Activated B cell treated with CpG ODN at 0.5 μM for 24 hours (primary cell): ENCODE measurements around the gene GNG5. TPM values are rescaled to one million over a fixed set of nuclear protein-coding genes. Genes with fewer than 3 reads are reported as not detected.

Experiments used
- ATAC-seq: fragments of 200-7000 bp; cut with Tn5 transposase; one replicate; pipeline ENCODE4 v1.10.0; 2021; ENCODE audit warnings: low read depth, mild to moderate bottlenecking, moderate library complexity
- CTCF ChIA-PET: fragments of 350-600 bp; sonication (Branson Sonifier 250); formaldehyde crosslinking; loops from one replicate; lab custom pipeline; 2021; ENCODE audit warnings: antibody characterized with exemption; lab: Charles Lee
- POLR2A ChIA-PET: fragments of 350-600 bp; sonication (Branson Sonifier 250); formaldehyde crosslinking; loops from one replicate; lab custom pipeline; 2021; ENCODE audit warnings: antibody characterized with exemption; lab: Charles Lee
- DNase-seq: peaks from one replicate; pipeline ENCODE4 v3.0.0; 2022
- H3K27ac Mint-ChIP-seq: one replicate; pipeline ENCODE4 v1.8.0; 2020; ENCODE audit warnings: mixed read lengths
- H3K27me3 Mint-ChIP-seq: one replicate; pipeline ENCODE4 v1.8.0; 2021; ENCODE audit warnings: mixed read lengths
- H3K36me3 Mint-ChIP-seq: one replicate; pipeline ENCODE4 v1.8.0; 2021; ENCODE audit warnings: low read depth, mixed read lengths
- H3K4me1 Mint-ChIP-seq: one replicate; pipeline ENCODE4 v1.8.0; 2021; ENCODE audit warnings: mixed read lengths
- H3K4me3 Mint-ChIP-seq: one replicate; pipeline ENCODE4 v1.8.0; 2020; ENCODE audit warnings: mild to moderate bottlenecking, mixed read lengths
- H3K9me3 Mint-ChIP-seq: one replicate; pipeline ENCODE4 v1.8.0; 2020; ENCODE audit warnings: mixed read lengths
- intact Hi-C: fragments of 100-400 bp; cut with micrococcal nuclease; formaldehyde crosslinking; loops from one replicate; pipeline ENCODE4 v1.15.1; 2024
- total RNA-seq: library from RNA; stranded (reverse); gene quantifications from 2 replicates; pipeline ENCODE4 v1.2.3, GENCODE V29; 2022
- TF ChIP-seq, protein P1 (sequence below): fragments of 200-600 bp; IDR thresholded peaks from one replicate; pipeline ENCODE4 v1.8.0; 2022; ENCODE audit warnings: antibody characterized with exemption, mild to moderate bottlenecking

Gene GNG5
- total RNA-seq, 1 donor from 2014 or later = 57.0 TPM

DNA sequence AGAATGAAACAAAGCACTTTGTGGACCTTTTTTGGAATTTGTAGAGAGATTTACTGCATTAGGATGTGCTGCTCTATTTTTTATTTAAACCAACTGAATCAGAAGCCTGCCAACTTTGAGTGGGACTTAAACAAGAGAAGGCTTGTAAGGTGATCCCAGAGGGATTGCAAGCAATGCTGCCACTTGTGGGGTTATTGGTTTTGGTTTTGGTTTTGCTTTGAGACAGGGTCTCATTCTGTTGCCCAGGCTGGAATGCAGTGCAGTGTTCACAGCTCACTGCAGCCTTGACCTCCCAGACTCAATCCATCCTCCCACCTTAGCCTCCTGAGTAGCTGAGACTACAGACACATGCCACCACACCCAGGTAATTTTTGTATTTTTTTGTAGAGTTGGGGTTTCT lies 32.2 kb upstream of the GNG5 start:
- no peak overlapping the region for H3K27ac Mint-ChIP-seq
- no peaks in the 10 kb centered on the region for H3K9me3 Mint-ChIP-seq
- ChIA-PET POLR2A (no interaction called here), CTCF (no interaction called here)
- H3K4me3 Mint-ChIP-seq = no peak overlapping the region
- DNase-seq = no peak
- H3K4me1 Mint-ChIP-seq = peaks cover 4% of the 10 kb centered on the region
- no peaks in the 10 kb centered on the region for H3K27me3 Mint-ChIP-seq
- TF ChIP-seq, protein P1, sequence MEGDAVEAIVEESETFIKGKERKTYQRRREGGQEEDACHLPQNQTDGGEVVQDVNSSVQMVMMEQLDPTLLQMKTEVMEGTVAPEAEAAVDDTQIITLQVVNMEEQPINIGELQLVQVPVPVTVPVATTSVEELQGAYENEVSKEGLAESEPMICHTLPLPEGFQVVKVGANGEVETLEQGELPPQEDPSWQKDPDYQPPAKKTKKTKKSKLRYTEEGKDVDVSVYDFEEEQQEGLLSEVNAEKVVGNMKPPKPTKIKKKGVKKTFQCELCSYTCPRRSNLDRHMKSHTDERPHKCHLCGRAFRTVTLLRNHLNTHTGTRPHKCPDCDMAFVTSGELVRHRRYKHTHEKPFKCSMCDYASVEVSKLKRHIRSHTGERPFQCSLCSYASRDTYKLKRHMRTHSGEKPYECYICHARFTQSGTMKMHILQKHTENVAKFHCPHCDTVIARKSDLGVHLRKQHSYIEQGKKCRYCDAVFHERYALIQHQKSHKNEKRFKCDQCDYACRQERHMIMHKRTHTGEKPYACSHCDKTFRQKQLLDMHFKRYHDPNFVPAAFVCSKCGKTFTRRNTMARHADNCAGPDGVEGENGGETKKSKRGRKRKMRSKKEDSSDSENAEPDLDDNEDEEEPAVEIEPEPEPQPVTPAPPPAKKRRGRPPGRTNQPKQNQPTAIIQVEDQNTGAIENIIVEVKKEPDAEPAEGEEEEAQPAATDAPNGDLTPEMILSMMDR = no peak
- no peak for ATAC-seq
- peaks cover 29% of the 10 kb centered on the region for H3K36me3 Mint-ChIP-seq
- intact Hi-C loops = no loop called here

DNA sequence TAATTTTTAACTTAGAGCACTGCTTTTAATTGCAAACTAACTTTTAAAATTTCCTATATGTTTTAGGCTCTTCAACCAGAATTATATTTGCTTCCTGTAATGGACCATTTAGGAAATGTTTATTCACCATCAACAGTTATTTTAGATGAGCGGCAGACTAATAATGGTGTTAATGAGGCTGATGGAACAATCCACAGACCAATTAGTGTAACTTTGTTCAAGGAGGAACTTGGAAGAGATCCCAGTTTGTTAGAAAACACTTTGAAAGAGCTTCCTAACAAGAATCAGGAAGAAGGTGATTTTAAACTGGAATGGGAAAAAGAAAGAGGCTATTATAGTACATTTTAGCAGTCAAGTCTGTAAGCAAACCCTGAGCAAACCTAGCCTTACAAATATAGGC lies 19.4 kb upstream of the GNG5 start:
- Mint-ChIP-seq H3K36me3 (peaks cover 9% of the 10 kb centered on the region), H3K27ac (no peak overlapping the region), H3K27me3 (no peaks in the 10 kb centered on the region), H3K4me3 (no peak overlapping the region), H3K4me1 (no peaks in the 10 kb centered on the region), H3K9me3 (no peaks in the 10 kb centered on the region)
- DNase-seq (no peak), ATAC-seq (no peak)
- POLR2A ChIA-PET = interaction anchor here (1.5 kb wide), 1 partner anchor 20 kb away, joined by 5 read pairs; the partner anchor contains the start of genes GNG5 and SPATA1
- CTCF ChIA-PET = no interaction called here
- TF ChIP-seq, protein P1 = no peak
- intact Hi-C loops = no loop called here

DNA sequence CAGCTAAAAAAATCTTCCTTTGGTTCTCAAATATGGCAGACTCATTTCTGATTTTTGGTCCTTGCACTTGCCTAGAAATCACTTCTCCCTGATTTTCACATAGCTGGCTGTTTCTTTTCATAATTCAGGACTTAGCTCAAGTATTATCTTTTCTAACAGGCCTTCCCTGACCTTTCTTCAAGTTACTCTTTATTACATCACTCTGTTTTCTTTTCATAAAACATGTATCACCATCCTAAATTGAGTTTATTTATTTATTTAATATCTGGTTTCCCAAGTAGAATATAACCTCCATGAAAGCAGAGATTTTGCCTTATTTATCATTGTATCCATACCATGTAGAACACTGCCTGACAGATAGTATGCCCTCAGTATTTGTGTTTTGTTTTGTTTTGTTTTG lies 18.2 kb upstream of the GNG5 start:
- H3K36me3 Mint-ChIP-seq = peaks cover 4% of the 10 kb centered on the region
- DNase-seq (no peak), ATAC-seq (no peak)
- ChIA-PET CTCF (no interaction called here), POLR2A (no interaction called here)
- TF ChIP-seq, protein P1 = no peak
- H3K4me3 Mint-ChIP-seq = no peak overlapping the region
- H3K9me3 Mint-ChIP-seq = no peaks in the 10 kb centered on the region
- intact Hi-C loops = no loop called here
- H3K27ac Mint-ChIP-seq = no peak overlapping the region
- no peaks in the 10 kb centered on the region for H3K4me1 Mint-ChIP-seq
- no peaks in the 10 kb centered on the region for H3K27me3 Mint-ChIP-seq

DNA sequence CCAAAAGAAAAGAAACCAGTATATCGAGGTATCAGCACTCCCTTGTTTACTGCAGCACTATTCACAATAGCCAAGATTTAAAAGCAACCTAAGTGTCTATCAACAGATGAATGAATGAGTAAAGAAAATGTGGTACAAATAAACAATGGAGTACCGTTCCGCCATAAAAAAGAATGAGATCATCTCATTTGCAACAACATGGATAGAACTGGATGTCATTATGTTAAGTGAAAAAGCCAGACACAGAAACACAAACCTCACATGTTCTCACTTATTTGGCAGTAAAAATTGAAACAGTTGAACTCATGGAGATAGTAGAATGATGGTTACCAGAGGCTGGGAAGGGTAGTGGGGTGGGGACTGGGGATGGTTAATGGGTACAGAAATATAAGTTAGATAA lies 4.3 kb upstream of the GNG5 start:
- intact Hi-C loops = no loop called here
- Mint-ChIP-seq H3K4me3 (no peak overlapping the region), H3K9me3 (peaks cover 5% of the 10 kb centered on the region), H3K27me3 (no peaks in the 10 kb centered on the region), H3K4me1 (peaks cover 5% of the 10 kb centered on the region), H3K27ac (no peak overlapping the region), H3K36me3 (peaks cover 10% of the 10 kb centered on the region)
- TF ChIP-seq, protein P1 = no peak
- ChIA-PET CTCF (no interaction called here), POLR2A (no interaction called here)
- DNase-seq = no peak
- no peak for ATAC-seq

DNA sequence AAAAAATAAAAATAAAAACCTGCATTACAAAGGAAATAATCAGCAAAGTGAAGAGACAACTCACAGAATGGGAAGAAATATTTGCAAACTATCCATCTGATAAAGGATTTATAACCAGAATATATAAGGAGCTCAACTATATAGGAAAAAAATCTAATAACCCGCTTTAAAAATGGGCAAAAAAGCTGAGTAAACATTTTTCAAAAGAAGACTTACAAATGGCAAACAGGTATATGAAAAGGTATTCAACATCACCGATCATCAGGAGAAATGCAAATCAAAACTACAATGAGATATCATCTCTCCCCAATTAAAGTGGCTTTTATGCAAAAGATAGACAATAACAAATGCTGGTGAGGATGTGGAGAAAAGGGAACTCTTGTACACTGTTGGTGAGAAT lies 3.8 kb upstream of the GNG5 start:
- Mint-ChIP-seq H3K4me3 (no peak overlapping the region), H3K27ac (no peak overlapping the region), H3K36me3 (peaks cover 15% of the 10 kb centered on the region), H3K27me3 (no peaks in the 10 kb centered on the region), H3K9me3 (peaks cover 5% of the 10 kb centered on the region), H3K4me1 (peaks cover 7% of the 10 kb centered on the region)
- ChIA-PET POLR2A (no interaction called here), CTCF (no interaction called here)
- intact Hi-C loops = no loop called here
- DNase-seq (no peak), ATAC-seq (no peak)
- TF ChIP-seq, protein P1 = no peak
